Caco-2 (cell line): Measurements from ENCODE around the gene C1orf105. TPM values are rescaled to one million over a fixed set of nuclear protein-coding genes. Genes with fewer than 3 reads are reported as not detected.
A peak's percentile ranks its signal among the peaks of the same experiment; 100 is the strongest.

Experiments used
- BruUV-seq: library from RNA; stranded (reverse); fragments of 400-500 nt; replicated peaks from 2 replicates; lab custom pipeline; 2021; lab: Mats Ljungman, UMichigan
- CTCF ChIA-PET: fragments of 300-600 bp; sonication (Branson Sonifier 250); formaldehyde crosslinking; loops from one replicate; lab custom pipeline; 2022; ENCODE audit warnings: antibody characterized with exemption; lab: Charles Lee
- POLR2A ChIA-PET: fragments of 300-600 bp; sonication (Branson Sonifier 250); formaldehyde crosslinking; loops from one replicate; lab custom pipeline; 2022; ENCODE audit warnings: antibody characterized with exemption; lab: Charles Lee
- DNase-seq, 2 experiments: peaks; one replicate each; pipeline versions ENCODE4 v3.0.0 to v3.0.0-alpha.2; 2020 to 2022
- H3K27me3 ChIP-seq: replicated peaks from 2 replicates; pipeline ENCODE4 v1.6.0; 2011; ENCODE audit warnings: low read length; ENCODE audit not compliant: control insufficient read depth, insufficient read depth
- H3K36me3 ChIP-seq: 2 replicates; pipeline ENCODE4 v1.5.1; 2011; ENCODE audit warnings: low read length; ENCODE audit not compliant: control insufficient read depth, insufficient read depth
- H3K4me1 ChIP-seq: fragments of 250-450 bp; sonication (Bioruptor Pico); 2 replicates; pipeline ENCODE4 v1.5.1; 2020; ENCODE audit warnings: mild to moderate bottlenecking
- H3K4me3 ChIP-seq: 2 replicates; pipeline ENCODE4 v1.5.1; 2011; ENCODE audit warnings: low read depth, mild to moderate bottlenecking, control low read depth, low read length
- H3K9me3 ChIP-seq: fragments of 250-450 bp; sonication (Bioruptor Pico); 2 replicates; pipeline ENCODE4 v1.5.1; 2020; ENCODE audit warnings: mild to moderate bottlenecking, moderate library complexity
- H3K27ac Mint-ChIP-seq: one replicate; pipeline ENCODE4 v1.8.0; 2022; ENCODE audit warnings: mixed read lengths; ENCODE audit not compliant: unreplicated experiment
- H3K27me3 Mint-ChIP-seq: one replicate; pipeline ENCODE4 v1.8.0; 2022; ENCODE audit warnings: mixed read lengths; ENCODE audit not compliant: insufficient read depth, unreplicated experiment
- H3K36me3 Mint-ChIP-seq: one replicate; pipeline ENCODE4 v1.8.0; 2022; ENCODE audit warnings: mild to moderate bottlenecking, mixed read lengths; ENCODE audit not compliant: insufficient read depth, unreplicated experiment
- H3K4me1 Mint-ChIP-seq: one replicate; pipeline ENCODE4 v1.8.0; 2022; ENCODE audit warnings: low read depth, mixed read lengths; ENCODE audit not compliant: unreplicated experiment
- H3K4me3 Mint-ChIP-seq: one replicate; pipeline ENCODE4 v1.8.0; 2022; ENCODE audit warnings: mild to moderate bottlenecking, moderate library complexity, mixed read lengths; ENCODE audit not compliant: unreplicated experiment
- H3K9me3 Mint-ChIP-seq: one replicate; pipeline ENCODE4 v1.8.0; 2022; ENCODE audit warnings: mixed read lengths; ENCODE audit not compliant: unreplicated experiment
- intact Hi-C: fragments of 100-400 bp; cut with micrococcal nuclease; formaldehyde crosslinking; loops from one replicate; pipeline ENCODE4 v1.10.0; 2022; ENCODE audit not compliant: unreplicated experiment
- total RNA-seq: library from RNA; stranded (reverse); gene quantifications from 2 replicates; pipeline ENCODE4 v1.2.3, GENCODE V29; 2022
- TF ChIP-seq, protein P1 (sequence below), 2 experiments: fragments of 200-600 bp in 1 of 2; IDR thresholded peaks; 1 replicate in 1 of 2; 2 replicates in 1 of 2; pipeline versions ENCODE4 v1.5.1 to v1.8.0; 2011 to 2022; ENCODE audit warnings: antibody characterized with exemption in 1 of 2, control low read depth in 1 of 2, inconsistent platforms in 1 of 2, low read depth in 1 of 2, low read length in 1 of 2, mild to moderate bottlenecking in 1 of 2, moderate library complexity in 1 of 2; ENCODE audit not compliant: insufficient read depth in 1 of 2, severe bottlenecking in 1 of 2, unreplicated experiment in 1 of 2

Gene C1orf105
- total RNA-seq, 1 experiment from 2014 or later = 0.82 TPM

- Mint-ChIP-seq H3K27ac (no peak overlapping the region), H3K36me3 (no peaks in the 10 kb centered on the region), H3K27me3 (no peaks in the 10 kb centered on the region), H3K9me3 (peaks cover 8% of the 10 kb centered on the region), H3K4me1 (no peaks in the 10 kb centered on the region), H3K4me3 (no peak overlapping the region)
- H3K36me3 ChIP-seq = no peaks in the 10 kb centered on the region
- no TSS peak for BruUV-seq
- TF ChIP-seq, protein P1, sequence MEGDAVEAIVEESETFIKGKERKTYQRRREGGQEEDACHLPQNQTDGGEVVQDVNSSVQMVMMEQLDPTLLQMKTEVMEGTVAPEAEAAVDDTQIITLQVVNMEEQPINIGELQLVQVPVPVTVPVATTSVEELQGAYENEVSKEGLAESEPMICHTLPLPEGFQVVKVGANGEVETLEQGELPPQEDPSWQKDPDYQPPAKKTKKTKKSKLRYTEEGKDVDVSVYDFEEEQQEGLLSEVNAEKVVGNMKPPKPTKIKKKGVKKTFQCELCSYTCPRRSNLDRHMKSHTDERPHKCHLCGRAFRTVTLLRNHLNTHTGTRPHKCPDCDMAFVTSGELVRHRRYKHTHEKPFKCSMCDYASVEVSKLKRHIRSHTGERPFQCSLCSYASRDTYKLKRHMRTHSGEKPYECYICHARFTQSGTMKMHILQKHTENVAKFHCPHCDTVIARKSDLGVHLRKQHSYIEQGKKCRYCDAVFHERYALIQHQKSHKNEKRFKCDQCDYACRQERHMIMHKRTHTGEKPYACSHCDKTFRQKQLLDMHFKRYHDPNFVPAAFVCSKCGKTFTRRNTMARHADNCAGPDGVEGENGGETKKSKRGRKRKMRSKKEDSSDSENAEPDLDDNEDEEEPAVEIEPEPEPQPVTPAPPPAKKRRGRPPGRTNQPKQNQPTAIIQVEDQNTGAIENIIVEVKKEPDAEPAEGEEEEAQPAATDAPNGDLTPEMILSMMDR (IDR thresholded peaks at IDR 0.05; ENCODE audit: insufficient read depth in 1 of 2, low read depth in 1 of 2, low read length in 1 of 2, severe bottlenecking in 1 of 2, unreplicated experiment in 1 of 2) = no peak
- peak in 1 of 2 experiments; percentile 14 for DNase-seq
- H3K4me3 ChIP-seq = no peak overlapping the region
- H3K9me3 ChIP-seq = peaks cover 6% of the 10 kb centered on the region; the same call in 1 of the 2 replicates
- intact Hi-C loops = no loop called here
- ChIA-PET POLR2A (interaction anchor here (1.0 kb wide), 1 partner anchor 22 kb away, joined by 4 read pairs; the partner anchor contains the start of gene SUCO), CTCF (interaction anchor here (0.8 kb wide), 1 partner anchor 61 kb away, joined by 3 read pairs; no protein-coding TSS in a partner anchor)
- H3K27me3 ChIP-seq = no peaks in the 10 kb centered on the region
- H3K4me1 ChIP-seq = no peaks in the 10 kb centered on the region
Measured at GRCh38 chr1:172510479-172510878, 90.0 kb downstream of the C1orf105 start.

DNA sequence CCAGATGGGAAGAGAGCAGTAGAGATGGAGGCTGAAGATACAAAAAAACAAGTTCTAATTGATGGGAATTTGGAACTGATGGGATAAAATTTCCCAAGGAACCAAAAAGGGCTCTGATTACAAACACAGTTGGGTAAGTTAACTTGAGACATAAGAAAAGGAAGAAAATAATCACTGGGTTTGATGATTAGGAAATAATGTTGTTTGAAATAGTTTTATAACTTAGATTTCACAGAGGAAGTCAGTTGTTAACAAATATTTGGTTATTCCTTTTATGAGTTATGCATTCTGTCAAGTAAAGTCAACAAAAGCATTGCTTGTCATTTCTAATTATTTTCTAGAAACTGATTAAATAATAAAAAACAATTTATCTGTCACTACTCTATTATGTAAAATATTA is 92.1 kb downstream of the C1orf105 start:
- no peak for DNase-seq
- no peaks in the 10 kb centered on the region for H3K36me3 Mint-ChIP-seq
- ChIA-PET POLR2A (no interaction called here), CTCF (no interaction called here)
- peaks cover 8% of the 10 kb centered on the region for H3K9me3 Mint-ChIP-seq
- H3K27ac Mint-ChIP-seq = no peak overlapping the region
- H3K27me3 ChIP-seq = no peaks in the 10 kb centered on the region
- no peak overlapping the region for H3K4me3 ChIP-seq
- H3K4me1 ChIP-seq = no peaks in the 10 kb centered on the region
- H3K4me1 Mint-ChIP-seq = no peaks in the 10 kb centered on the region
- BruUV-seq = no TSS peak
- TF ChIP-seq, protein P1 (IDR thresholded peaks at IDR 0.05; ENCODE audit: insufficient read depth in 1 of 2, low read depth in 1 of 2, low read length in 1 of 2, severe bottlenecking in 1 of 2, unreplicated experiment in 1 of 2) = no peak
- intact Hi-C loops = no loop called here
- H3K36me3 ChIP-seq = no peaks in the 10 kb centered on the region
- H3K27me3 Mint-ChIP-seq = no peaks in the 10 kb centered on the region
- H3K4me3 Mint-ChIP-seq = no peak overlapping the region
- H3K9me3 ChIP-seq = peaks cover 6% of the 10 kb centered on the region; the same call in 1 of the 2 replicates

DNA sequence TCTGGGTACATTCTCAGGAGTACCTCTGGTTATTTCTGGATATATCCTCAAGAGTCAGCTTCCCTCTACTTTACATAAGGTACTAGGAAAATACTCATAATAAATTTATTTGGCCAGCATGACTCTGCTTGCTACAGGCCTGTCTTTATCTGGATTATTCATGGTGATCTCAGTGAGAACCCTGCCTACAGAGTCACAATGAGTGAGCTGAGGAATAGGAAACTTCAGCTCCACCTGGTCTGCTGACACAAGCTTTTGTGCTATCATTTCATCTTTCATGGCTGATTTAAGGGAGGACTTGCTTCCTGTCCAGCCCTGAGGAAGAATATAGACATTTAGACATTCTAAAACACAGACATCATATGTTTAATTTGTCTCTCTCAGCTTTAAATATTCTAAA is 93.0 kb downstream of the C1orf105 start:
- Histone ChIP-seq H3K36me3 (no peaks in the 10 kb centered on the region), H3K4me3 (no peak overlapping the region), H3K27me3 (no peaks in the 10 kb centered on the region), H3K9me3 (peaks cover 6% of the 10 kb centered on the region; the same call in 1 of the 2 replicates), H3K4me1 (no peaks in the 10 kb centered on the region)
- CTCF ChIA-PET = no interaction called here
- BruUV-seq = no TSS peak
- DNase-seq = no peak
- no peaks in the 10 kb centered on the region for H3K36me3 Mint-ChIP-seq
- no peaks in the 10 kb centered on the region for H3K27me3 Mint-ChIP-seq
- H3K27ac Mint-ChIP-seq = no peak overlapping the region
- intact Hi-C loops = no loop called here
- no peak overlapping the region for H3K4me3 Mint-ChIP-seq
- H3K4me1 Mint-ChIP-seq = no peaks in the 10 kb centered on the region
- peaks cover 8% of the 10 kb centered on the region for H3K9me3 Mint-ChIP-seq
- POLR2A ChIA-PET = no interaction called here
- TF ChIP-seq, protein P1 (IDR thresholded peaks at IDR 0.05; ENCODE audit: insufficient read depth in 1 of 2, low read depth in 1 of 2, low read length in 1 of 2, severe bottlenecking in 1 of 2, unreplicated experiment in 1 of 2) = no peak
